Measurements from ENCODE around the gene SIX2. TPM values are rescaled to one million over a fixed set of nuclear protein-coding genes. Genes with fewer than 3 reads are reported as not detected.

SIX2 gene
- total and polyA plus RNA-seq, 2 of the 8 experiments (the other 6 are each of a cell fraction or from before 2014, with no cell fraction given) = 0.47 to 1.0 TPM

GRCh38 chr2:45003579-45004551, 5.4 kb downstream of the SIX2 start (continued):
- TF ChIP-seq SIN3A (conservative IDR thresholded peaks at IDR 0.05 in 1 of 2, IDR thresholded peaks at IDR 0.05 in 1 of 2; ENCODE audit: low read depth in 1 of 2, low read length in 2 of 2) (no peak), TCF12 (IDR thresholded peaks at IDR 0.05; ENCODE audit: low read depth, low read length) (no peak), SUZ12 (IDR thresholded peaks at IDR 0.05; ENCODE audit: low read length) (peak; percentile 100), JUND (IDR thresholded peaks at IDR 0.05; ENCODE audit: low read length) (no peak), RNF2 (IDR thresholded peaks at IDR 0.05; ENCODE audit: borderline replicate concordance, low read depth, low read length, missing control alignments, poor library complexity, severe bottlenecking) (peak; percentile 77), SP4 (IDR thresholded peaks at IDR 0.05; ENCODE audit: low read length) (no peak), BRCA1 (IDR thresholded peaks at IDR 0.05; ENCODE audit: low read depth, low read length) (no peak)
- TF ChIP-seq, protein P1, sequence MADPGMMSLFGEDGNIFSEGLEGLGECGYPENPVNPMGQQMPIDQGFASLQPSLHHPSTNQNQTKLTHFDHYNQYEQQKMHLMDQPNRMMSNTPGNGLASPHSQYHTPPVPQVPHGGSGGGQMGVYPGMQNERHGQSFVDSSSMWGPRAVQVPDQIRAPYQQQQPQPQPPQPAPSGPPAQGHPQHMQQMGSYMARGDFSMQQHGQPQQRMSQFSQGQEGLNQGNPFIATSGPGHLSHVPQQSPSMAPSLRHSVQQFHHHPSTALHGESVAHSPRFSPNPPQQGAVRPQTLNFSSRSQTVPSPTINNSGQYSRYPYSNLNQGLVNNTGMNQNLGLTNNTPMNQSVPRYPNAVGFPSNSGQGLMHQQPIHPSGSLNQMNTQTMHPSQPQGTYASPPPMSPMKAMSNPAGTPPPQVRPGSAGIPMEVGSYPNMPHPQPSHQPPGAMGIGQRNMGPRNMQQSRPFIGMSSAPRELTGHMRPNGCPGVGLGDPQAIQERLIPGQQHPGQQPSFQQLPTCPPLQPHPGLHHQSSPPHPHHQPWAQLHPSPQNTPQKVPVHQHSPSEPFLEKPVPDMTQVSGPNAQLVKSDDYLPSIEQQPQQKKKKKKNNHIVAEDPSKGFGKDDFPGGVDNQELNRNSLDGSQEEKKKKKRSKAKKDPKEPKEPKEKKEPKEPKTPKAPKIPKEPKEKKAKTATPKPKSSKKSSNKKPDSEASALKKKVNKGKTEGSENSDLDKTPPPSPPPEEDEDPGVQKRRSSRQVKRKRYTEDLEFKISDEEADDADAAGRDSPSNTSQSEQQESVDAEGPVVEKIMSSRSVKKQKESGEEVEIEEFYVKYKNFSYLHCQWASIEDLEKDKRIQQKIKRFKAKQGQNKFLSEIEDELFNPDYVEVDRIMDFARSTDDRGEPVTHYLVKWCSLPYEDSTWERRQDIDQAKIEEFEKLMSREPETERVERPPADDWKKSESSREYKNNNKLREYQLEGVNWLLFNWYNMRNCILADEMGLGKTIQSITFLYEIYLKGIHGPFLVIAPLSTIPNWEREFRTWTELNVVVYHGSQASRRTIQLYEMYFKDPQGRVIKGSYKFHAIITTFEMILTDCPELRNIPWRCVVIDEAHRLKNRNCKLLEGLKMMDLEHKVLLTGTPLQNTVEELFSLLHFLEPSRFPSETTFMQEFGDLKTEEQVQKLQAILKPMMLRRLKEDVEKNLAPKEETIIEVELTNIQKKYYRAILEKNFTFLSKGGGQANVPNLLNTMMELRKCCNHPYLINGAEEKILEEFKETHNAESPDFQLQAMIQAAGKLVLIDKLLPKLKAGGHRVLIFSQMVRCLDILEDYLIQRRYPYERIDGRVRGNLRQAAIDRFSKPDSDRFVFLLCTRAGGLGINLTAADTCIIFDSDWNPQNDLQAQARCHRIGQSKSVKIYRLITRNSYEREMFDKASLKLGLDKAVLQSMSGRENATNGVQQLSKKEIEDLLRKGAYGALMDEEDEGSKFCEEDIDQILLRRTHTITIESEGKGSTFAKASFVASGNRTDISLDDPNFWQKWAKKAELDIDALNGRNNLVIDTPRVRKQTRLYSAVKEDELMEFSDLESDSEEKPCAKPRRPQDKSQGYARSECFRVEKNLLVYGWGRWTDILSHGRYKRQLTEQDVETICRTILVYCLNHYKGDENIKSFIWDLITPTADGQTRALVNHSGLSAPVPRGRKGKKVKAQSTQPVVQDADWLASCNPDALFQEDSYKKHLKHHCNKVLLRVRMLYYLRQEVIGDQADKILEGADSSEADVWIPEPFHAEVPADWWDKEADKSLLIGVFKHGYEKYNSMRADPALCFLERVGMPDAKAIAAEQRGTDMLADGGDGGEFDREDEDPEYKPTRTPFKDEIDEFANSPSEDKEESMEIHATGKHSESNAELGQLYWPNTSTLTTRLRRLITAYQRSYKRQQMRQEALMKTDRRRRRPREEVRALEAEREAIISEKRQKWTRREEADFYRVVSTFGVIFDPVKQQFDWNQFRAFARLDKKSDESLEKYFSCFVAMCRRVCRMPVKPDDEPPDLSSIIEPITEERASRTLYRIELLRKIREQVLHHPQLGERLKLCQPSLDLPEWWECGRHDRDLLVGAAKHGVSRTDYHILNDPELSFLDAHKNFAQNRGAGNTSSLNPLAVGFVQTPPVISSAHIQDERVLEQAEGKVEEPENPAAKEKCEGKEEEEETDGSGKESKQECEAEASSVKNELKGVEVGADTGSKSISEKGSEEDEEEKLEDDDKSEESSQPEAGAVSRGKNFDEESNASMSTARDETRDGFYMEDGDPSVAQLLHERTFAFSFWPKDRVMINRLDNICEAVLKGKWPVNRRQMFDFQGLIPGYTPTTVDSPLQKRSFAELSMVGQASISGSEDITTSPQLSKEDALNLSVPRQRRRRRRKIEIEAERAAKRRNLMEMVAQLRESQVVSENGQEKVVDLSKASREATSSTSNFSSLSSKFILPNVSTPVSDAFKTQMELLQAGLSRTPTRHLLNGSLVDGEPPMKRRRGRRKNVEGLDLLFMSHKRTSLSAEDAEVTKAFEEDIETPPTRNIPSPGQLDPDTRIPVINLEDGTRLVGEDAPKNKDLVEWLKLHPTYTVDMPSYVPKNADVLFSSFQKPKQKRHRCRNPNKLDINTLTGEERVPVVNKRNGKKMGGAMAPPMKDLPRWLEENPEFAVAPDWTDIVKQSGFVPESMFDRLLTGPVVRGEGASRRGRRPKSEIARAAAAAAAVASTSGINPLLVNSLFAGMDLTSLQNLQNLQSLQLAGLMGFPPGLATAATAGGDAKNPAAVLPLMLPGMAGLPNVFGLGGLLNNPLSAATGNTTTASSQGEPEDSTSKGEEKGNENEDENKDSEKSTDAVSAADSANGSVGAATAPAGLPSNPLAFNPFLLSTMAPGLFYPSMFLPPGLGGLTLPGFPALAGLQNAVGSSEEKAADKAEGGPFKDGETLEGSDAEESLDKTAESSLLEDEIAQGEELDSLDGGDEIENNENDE (IDR thresholded peaks at IDR 0.05; ENCODE audit: insufficient replicate concordance, low read length) = no peak
